Nephron (organoid): ENCODE measurements around the gene TRMU.
"Not testable (repeated sequence)": the region's sequence is repeated elsewhere in the genome, so short reads cannot be mapped to it uniquely, and the experiment has no call there.

ENCODE experiments used
- H3K27ac Mint-ChIP-seq, 3 experiments: 2 replicates each; pipeline ENCODE4 v1.8.0; 2020; ENCODE audit warnings: mixed read lengths in 3 of 3, mild to moderate bottlenecking in 2 of 3, moderate library complexity in 1 of 3
- H3K27me3 Mint-ChIP-seq: 2 replicates; pipeline ENCODE4 v1.8.0; 2021; ENCODE audit warnings: low read depth, mild to moderate bottlenecking, moderate library complexity, mixed read lengths
- H3K36me3 Mint-ChIP-seq: 2 replicates; pipeline ENCODE4 v1.8.0; 2020; ENCODE audit warnings: low read depth, mixed read lengths
- H3K4me1 Mint-ChIP-seq: 2 replicates; pipeline ENCODE4 v1.8.0; 2020; ENCODE audit warnings: mixed read lengths
- H3K4me3 Mint-ChIP-seq, 3 experiments: 2 replicates each; pipeline ENCODE4 v1.8.0; 2020; ENCODE audit warnings: mild to moderate bottlenecking in 3 of 3, mixed read lengths in 3 of 3, moderate library complexity in 2 of 3
- H3K9me3 Mint-ChIP-seq: 2 replicates; pipeline ENCODE4 v1.8.0; 2020; ENCODE audit warnings: mixed read lengths
- TF ChIP-seq, protein P1 (sequence below), 3 experiments: fragments of 200-600 bp; sonication (generic); IDR thresholded peaks; one replicate each; pipeline ENCODE4 v1.5.0; 2021; ENCODE audit warnings: antibody characterized with exemption in 3 of 3; ENCODE audit not compliant: unreplicated experiment in 3 of 3

The TRMU gene

GRCh38 chr22:46312056-46312455, 23.5 kb upstream of the TRMU start:
- H3K27ac Mint-ChIP-seq, result no peak overlapping the region
- H3K4me3 Mint-ChIP-seq, result no peak overlapping the region
- H3K4me1 Mint-ChIP-seq, result no peaks in the 10 kb centered on the region
- H3K9me3 Mint-ChIP-seq, result no peaks in the 10 kb centered on the region
- no peaks in the 10 kb centered on the region for H3K27me3 Mint-ChIP-seq
- TF ChIP-seq, protein P1, sequence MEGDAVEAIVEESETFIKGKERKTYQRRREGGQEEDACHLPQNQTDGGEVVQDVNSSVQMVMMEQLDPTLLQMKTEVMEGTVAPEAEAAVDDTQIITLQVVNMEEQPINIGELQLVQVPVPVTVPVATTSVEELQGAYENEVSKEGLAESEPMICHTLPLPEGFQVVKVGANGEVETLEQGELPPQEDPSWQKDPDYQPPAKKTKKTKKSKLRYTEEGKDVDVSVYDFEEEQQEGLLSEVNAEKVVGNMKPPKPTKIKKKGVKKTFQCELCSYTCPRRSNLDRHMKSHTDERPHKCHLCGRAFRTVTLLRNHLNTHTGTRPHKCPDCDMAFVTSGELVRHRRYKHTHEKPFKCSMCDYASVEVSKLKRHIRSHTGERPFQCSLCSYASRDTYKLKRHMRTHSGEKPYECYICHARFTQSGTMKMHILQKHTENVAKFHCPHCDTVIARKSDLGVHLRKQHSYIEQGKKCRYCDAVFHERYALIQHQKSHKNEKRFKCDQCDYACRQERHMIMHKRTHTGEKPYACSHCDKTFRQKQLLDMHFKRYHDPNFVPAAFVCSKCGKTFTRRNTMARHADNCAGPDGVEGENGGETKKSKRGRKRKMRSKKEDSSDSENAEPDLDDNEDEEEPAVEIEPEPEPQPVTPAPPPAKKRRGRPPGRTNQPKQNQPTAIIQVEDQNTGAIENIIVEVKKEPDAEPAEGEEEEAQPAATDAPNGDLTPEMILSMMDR (IDR thresholded peaks at IDR 0.05; ENCODE audit: unreplicated experiment in 3 of 3), result no peak
- peaks cover 37% of the 10 kb centered on the region for H3K36me3 Mint-ChIP-seq

DNA sequence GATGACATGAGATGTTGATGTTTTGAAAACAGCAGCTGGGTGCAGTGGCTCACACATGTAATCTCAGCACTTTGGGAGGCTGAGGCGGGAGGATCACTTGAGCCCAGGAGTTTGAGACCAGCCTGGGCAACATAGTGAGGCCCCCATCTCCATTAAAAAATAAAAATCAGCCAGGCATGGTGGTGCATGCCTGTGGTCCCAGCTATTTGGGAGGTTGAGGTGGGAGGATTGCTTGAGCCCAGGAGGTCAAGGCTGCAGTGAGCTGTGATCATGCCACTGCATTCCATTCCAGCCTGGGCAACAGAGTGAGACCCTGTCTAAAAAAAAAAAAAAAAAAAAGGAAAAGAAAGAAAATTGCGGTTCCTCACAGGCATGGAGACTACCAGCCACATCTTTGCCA, 22.7 kb upstream of the TRMU start:
- H3K4me1 Mint-ChIP-seq, result not testable (repeated sequence)

DNA sequence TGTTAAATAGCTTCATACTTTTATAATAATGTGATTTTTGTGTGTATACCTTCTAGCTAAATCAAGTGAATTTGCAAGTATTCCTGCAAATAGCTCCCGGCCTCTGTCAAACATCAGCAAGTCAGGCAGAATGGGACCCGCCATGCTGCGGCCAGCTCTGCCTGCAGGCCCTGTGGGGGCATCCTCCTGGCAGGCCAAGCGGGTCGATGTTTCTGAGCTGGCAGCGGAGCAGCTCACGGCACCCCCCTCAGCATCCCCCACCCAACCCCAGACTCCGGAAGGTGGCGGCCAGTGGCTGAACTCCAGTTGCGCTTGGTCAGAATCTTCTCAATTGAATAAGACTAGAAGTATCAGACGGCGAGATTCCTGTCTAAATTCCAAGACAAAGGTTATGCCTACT, 19.5 kb upstream of the TRMU start:
- Mint-ChIP-seq H3K36me3 (peaks cover 43% of the 10 kb centered on the region), H3K4me1 (no peaks in the 10 kb centered on the region), H3K27ac (no peak overlapping the region), H3K4me3 (no peak overlapping the region), H3K9me3 (no peaks in the 10 kb centered on the region), H3K27me3 (no peaks in the 10 kb centered on the region)
- TF ChIP-seq, protein P1 (IDR thresholded peaks at IDR 0.05; ENCODE audit: unreplicated experiment in 3 of 3), result no peak

More for the DNA sequence above, 22.7 kb upstream of the TRMU start:
- H3K4me3 Mint-ChIP-seq, H3K9me3 Mint-ChIP-seq, H3K27me3 Mint-ChIP-seq, H3K27ac Mint-ChIP-seq: not testable (repeated sequence)
- peaks cover 43% of the 10 kb centered on the region for H3K36me3 Mint-ChIP-seq

DNA sequence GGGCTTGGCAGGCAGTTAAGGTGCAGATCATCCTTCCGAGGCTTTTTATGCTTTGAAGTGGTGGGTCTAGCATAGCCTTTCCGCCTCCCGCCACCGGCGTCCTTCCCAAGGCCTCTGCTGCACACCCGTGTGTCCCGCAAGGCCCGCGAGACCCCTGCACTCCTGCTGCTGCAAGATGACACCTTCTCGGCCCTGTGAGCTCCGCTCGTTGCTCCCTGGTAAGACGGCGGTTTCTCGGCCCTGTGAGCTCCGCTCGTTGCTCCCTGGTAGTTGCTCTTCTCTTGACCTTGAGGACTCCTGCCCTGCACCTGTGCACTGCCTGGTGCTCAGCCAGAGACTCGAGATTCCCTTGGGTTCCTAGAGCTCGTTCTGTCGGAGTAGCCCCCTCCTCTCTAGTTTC, 17.9 kb upstream of the TRMU start:
- TF ChIP-seq, protein P1 (IDR thresholded peaks at IDR 0.05; ENCODE audit: unreplicated experiment in 3 of 3), result no peak
- no peak overlapping the region for H3K27ac Mint-ChIP-seq
- no peaks in the 10 kb centered on the region for H3K9me3 Mint-ChIP-seq
- H3K4me3 Mint-ChIP-seq, result no peak overlapping the region
- H3K36me3 Mint-ChIP-seq, result peaks cover 44% of the 10 kb centered on the region
- no peaks in the 10 kb centered on the region for H3K4me1 Mint-ChIP-seq
- no peaks in the 10 kb centered on the region for H3K27me3 Mint-ChIP-seq

DNA sequence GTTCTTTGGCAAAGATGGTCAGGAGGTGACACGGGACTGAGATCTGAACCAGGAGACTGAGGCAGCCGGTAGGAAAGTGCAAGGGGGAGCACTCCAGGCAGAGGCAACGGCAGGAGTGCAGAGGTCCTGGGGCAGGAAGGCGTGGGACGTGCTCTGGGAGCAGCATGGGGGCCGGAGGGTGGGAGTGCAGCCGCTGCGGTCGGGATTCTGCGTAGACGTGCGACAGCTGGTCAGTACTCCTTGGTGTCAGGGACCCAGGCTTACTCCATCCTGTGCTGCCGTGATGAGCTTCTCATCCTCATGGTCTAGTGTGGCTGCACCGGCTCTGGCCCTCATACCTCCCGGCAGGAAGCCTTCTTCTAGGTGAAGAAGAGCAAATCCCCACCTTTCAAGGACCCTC, 16.9 kb upstream of the TRMU start:
- Mint-ChIP-seq H3K4me1 (no peaks in the 10 kb centered on the region), H3K9me3 (no peaks in the 10 kb centered on the region)
- TF ChIP-seq, protein P1 (IDR thresholded peaks at IDR 0.05; ENCODE audit: unreplicated experiment in 3 of 3), result no peak

DNA sequence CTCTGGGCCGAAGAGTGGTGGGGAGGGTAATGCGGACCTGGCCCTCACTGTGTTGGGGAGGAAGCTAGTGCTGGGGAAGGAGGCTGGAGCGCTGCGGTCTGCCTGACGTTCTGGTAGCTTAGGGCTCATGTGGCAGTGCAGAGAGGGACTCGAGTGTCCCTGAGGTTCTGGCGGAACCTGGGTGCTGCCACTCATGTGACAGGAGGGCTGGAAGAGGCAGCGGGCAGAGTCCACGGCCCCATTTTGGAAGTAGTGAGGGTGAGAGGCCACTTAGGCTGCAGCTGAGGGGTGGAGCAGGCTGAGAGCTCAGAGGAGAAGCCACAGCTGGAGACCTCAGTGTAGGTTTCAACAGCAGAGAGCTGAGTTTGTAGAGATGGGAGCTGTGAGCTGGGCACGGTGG, 16.2 kb upstream of the TRMU start:
- Mint-ChIP-seq H3K27me3 (no peaks in the 10 kb centered on the region), H3K9me3 (no peaks in the 10 kb centered on the region), H3K4me1 (no peaks in the 10 kb centered on the region), H3K27ac (peak overlapping the region in 1 of 3 experiments; percentile 3), H3K36me3 (peaks cover 51% of the 10 kb centered on the region), H3K4me3 (no peak overlapping the region)
- TF ChIP-seq, protein P1 (IDR thresholded peaks at IDR 0.05; ENCODE audit: unreplicated experiment in 3 of 3), result no peak

More for the DNA sequence above, 16.9 kb upstream of the TRMU start:
- Mint-ChIP-seq H3K27ac (no peak overlapping the region), H3K4me3 (no peak overlapping the region), H3K27me3 (no peaks in the 10 kb centered on the region), H3K36me3 (peaks cover 51% of the 10 kb centered on the region)
